EH (cell line): ENCODE results near the gene C2orf69.
A peak's percentile ranks its signal among the peaks of the same experiment; 100 is the strongest.

Experiments used
- DNase-seq: peaks from one replicate; pipeline ENCODE4 v3.0.0-alpha.2; 2015; ENCODE audit warnings: low read depth

C2orf69 gene

DNA sequence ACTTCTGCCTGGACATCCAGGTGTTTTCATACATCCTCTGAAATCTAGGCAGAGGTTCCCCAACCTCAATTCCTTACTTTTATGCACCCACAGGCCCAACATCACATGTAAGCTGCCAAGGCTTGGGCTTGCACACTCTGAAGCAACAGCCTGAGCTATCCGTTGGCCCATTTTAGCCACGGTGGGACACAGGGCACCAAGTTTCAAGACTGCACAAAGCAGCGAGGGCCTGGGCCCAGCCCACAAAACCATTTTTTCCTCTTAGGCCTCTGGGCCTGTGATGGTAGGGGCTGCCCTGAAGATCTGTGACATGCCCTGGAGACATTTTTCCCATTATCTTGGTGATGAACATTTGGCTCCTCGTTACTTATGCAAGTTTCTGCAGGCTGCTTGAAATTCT, 5.9 kb downstream of the C2orf69 start:
- no peak for DNase-seq

DNA sequence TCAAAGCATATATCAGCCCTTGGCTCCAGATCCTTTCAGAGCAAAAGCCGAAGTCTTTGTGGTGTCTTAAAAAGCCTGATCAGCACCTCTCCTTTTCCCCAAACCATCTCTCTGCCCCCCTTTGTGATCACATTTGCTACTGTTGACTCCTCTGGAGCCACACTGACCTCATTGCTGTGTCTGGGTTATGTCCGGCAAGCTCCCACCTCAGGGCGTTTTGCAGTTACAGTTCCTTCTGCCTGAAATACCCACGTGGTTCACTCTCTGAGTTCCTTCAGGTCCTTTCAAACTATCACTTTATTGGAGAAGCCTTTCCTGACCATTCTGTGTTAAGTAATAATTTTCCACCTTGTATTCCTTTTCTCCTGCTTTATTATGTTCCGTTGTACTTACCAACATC, 11.8 kb downstream of the C2orf69 start:
- peak; percentile 44 for DNase-seq

GRCh38 chr2:199923924-199924323, 12.8 kb downstream of the C2orf69 start:
- DNase-seq = no peak

DNA sequence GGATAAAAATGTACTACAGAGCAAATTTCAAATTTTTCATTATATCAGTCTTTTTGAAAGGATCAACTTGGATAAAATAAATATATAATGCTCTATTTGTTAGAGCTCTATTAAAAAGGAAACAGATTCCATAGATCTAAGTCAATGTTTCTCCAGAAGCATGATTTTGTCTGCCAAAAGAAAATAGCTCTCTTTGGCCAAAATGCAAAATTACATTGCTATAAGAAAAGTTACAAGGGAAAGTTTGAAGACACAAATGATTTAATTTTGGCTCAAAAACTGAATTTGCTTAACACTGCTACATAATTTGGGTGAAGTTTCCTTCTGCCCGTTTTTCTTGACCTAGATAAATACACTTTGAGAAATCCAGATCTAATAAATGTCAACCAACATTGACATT, 15.7 kb downstream of the C2orf69 start:
- no peak for DNase-seq

DNA sequence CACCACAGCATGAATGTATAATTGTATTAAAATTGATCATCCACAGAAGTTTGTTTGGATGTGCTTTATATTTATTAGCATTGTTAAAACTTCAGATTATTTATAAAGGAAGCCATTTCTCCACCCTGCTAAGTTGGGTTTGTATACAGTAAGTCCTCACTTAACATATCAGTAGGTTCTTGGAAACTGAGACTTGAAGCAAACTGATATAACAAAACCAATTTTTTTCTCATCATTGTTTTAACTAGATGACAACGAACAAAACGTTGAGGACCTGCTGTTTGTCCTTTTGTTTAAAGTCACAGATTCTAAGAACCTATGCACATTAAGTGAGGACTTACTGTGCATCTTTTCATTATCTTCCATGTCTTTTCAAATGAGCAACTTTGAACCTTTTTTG, 17.1 kb downstream of the C2orf69 start:
- no peak for DNase-seq

- no peak for DNase-seq
Observed at GRCh38 chr2:199928626-199929025, 17.5 kb downstream of the C2orf69 start.

- no peak for DNase-seq
Observed at GRCh38 chr2:199929262-199929661, 18.2 kb downstream of the C2orf69 start.

DNA sequence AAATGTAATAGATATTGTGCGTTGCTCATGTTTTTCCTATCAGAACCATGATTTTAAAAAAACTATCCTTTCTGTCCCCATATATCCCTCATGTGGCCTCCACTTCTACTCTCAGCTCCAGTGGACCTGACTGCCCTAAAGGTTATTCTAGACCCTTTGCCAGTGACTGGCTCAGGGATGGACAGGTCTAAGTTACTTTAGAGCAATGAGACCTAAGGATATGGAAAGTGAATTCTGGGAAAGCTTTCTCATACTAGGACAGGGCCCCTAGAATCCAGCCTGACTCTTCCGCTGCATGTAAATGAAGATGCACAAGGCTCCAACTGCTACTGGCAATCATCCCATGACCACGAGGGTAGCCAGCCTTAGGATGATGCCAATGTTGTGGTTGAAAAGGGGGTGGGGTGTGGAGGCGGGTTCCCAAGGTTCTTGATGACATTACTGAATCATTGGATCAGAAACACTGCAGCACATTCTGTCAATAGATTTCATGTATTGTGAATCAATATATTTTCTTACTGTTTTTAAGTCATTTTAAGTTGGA, 21.3 kb downstream of the C2orf69 start:
- no peak for DNase-seq

GRCh38 chr2:199933466-199933865, 22.4 kb downstream of the C2orf69 start:
- peak; percentile 16 for DNase-seq

GRCh38 chr2:199936554-199936953, 25.5 kb downstream of the C2orf69 start:
- DNase-seq = no peak

GRCh38 chr2:199940373-199940772, 29.3 kb downstream of the C2orf69 start:
- DNase-seq = peak; percentile 37

- no peak for DNase-seq
Observed at GRCh38 chr2:199943373-199943772, 32.3 kb downstream of the C2orf69 start.

DNA sequence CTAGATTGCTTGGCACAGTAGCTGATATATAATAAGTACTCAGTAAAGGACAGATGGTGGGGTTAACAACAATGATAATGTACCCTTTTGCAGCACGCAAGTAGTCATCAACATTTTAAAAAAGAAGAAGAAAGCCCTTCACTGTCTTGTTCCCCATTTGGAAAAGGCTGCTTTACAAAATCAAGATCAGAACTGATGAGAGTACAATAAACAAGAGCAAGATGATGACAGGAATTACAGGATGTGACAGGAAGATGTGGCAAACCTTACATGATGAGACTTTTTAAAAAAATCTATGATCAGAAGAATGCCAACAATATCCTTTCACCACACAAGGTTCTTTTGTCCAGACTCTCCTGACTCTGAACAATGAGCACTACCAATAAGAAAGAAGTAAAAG, 35.1 kb downstream of the C2orf69 start:
- DNase-seq = peak; percentile 9

GRCh38 chr2:199946836-199947235, 35.7 kb downstream of the C2orf69 start:
- DNase-seq = peak; percentile 67

DNA sequence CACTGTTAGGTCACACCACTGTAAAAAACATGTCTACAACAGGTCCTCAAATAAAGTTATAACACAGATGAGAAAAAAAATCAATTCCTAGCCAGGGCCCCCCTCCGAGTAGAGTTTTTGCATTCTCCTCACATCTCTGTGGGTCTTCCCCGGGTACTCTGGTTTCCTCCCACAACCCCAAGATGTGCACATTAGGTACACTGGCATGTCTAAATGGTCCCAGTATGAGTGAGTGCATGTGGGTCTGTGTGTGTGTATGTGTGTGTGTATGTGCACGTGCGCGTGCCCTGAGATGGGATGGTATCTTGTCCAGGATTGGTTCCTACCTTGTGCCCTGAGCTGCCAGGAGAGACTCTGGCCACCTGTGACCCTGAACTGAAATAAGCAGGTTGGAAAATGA, 39.3 kb downstream of the C2orf69 start:
- DNase-seq = no peak

DNA sequence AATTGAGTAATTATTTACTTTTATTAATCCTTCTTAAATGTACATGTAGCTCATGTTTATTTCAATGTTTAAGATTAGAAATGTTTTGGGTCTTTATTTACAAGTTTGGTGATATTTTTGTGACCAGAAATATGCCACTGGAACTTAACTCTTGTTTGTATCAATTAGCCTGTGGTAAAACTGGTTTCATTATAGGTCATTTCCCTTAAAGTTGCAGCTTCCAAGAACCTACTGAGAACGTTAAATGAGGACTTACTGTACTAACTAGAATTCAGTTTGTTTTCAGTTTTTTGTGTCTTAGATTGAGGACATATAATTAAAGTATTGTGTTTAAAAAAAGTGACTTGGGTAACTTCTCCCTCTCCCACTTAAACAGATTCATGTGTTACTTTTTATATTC, 39.9 kb downstream of the C2orf69 start:
- DNase-seq = no peak

DNA sequence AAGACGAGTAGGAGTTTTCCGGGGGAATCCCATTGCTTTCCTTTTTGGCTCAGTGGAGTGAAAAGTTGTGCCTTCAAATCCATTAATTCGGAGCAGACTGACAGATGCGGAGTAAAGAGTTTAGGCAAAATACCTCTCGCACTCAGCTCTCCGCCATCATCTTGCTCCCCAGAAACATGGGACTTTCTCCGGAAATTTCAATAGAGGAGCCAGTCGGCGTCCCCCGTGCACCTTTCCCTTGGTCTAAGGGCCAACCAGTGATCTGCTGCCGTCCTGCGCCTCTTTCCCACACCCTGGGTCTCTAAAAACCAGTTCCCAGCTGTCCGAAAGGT, 43.9 kb downstream of the C2orf69 start:
- no peak for DNase-seq

GRCh38 chr2:199955339-199956061, 44.4 kb downstream of the C2orf69 start, which contains the start of the genes MAIP1 and TYW5:
MAIP1 (plus strand) TSS chr2:199955582; CDS start chr2:199955799, 217 bp downstream.
TYW5 (minus strand) TSS chr2:199955491; CDS start chr2:199955470, 21 bp downstream.
- DNase-seq = peak; percentile 86

GRCh38 chr2:199956062-199956380, 44.9 kb downstream of the C2orf69 start:
- no peak for DNase-seq

DNA sequence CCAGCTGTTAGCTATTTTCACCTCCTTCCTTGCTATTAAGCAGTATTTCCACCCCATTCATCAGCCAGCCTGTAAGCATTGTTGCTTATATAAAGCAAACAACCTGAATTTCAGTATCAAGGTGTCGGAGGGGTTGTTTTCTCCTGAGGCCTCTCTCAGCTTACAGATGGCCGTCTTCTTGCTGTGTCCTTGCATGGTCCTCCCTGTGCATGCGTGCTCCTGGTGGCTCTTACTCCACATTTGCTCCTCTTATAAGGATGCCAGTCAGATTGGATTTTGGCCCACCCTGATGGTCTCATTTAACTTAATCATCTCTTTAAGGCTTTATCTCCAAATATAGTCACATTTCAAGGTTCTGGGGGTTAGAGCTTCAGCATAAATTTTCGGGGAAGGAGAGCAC, 46.9 kb downstream of the C2orf69 start:
- no peak for DNase-seq

DNA sequence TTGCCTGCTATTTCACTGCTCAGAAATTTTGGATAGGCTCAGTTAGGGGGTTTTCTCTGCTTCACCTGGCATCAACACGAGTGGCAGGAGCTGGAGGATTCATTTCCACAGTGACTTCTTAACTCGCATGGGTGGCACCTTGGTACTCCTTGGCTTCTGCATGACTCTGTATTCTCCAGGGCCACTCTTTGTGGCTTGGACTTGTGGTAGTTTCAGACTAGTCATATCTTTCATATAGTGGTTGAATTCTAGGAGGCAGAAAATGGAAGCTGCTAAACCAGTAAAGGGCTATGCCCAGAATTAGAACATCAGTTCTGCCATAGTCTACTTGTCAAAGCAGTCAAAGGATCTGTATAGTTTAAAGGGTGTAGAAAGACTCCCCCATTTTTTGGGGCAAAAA, 51.1 kb downstream of the C2orf69 start:
- no peak for DNase-seq

DNA sequence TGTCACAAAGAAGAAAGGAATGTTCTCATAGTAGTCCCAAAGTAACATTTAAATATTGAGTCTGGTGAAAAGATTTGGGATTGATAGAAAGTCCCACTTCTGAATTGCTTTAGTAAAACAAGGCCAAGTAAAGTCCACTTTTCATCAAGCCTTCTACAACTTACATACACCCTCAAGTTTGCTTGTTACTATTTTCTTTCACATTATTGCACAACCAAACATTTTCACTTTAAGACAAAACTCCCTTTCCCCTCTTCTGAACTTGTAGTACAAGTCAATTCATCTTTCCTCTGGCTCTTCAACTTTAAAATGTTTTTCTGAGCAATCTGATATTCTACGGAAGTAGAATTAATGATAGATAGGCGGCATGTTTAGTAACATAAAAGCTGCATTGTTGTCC, 55.3 kb downstream of the C2orf69 start:
- DNase-seq = no peak

- no peak for DNase-seq
Observed at GRCh38 chr2:199966976-199967375, 55.9 kb downstream of the C2orf69 start.

- DNase-seq = no peak
Observed at GRCh38 chr2:199968126-199968525, 57.0 kb downstream of the C2orf69 start.
